ENCODE results near the gene NOL4L. TPM values are rescaled to one million over a fixed set of nuclear protein-coding genes. Genes with fewer than 3 reads are reported as not detected.

The NOL4L gene
- polyA plus RNA-seq, 3 donors = 1.1 to 30.9 (median 2.8) TPM

DNA sequence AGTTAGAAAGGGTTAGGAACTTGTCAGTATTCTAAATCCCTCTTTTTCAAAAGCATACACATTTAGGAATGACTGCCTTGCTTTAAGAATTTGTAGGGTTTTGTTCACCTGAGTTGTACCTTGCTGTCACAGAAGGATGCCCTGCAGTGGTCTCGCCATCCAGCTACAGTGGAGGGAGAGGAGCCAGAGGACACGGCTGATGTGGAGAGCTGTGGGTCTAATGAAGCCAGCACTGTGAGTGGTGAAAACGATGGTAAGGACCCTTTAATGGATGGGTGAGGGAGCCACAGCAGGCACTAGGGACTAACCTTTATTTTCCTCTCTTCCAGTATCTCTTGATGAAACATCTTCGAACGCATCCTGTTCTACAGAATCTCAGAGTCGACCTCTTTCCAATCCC is 157.1 kb downstream of the NOL4L start:
- Mint-ChIP-seq H3K27ac (peak overlapping the region in 2 of 7 donors; percentile 6 to 41), H3K27me3 (ENCODE audit: low read depth in 3 of 3) (no peaks in the 10 kb centered on the region), H3K4me1 (no peaks in the 10 kb centered on the region), H3K36me3 (peaks cover 57 to 69% of the 10 kb centered on the region in 2 donors), H3K4me3 (no peak overlapping the region), H3K9me3 (no peaks in the 10 kb centered on the region)
- Histone ChIP-seq H3K27me3 (ENCODE audit: control insufficient read depth in 2 of 2, insufficient read depth in 2 of 2, low read length in 2 of 2) (no peaks in the 10 kb centered on the region), H3K36me3 (replicated peaks in 1 of 2; ENCODE audit: control insufficient read depth in 1 of 2, insufficient read depth in 2 of 2, low read length in 2 of 2) (peaks cover 51 to 62% of the 10 kb centered on the region in 2 donors), H3K27ac (ENCODE audit: low read depth in 1 of 2, low read length in 2 of 2) (no peak overlapping the region), H3K4me3 (replicated peaks in 1 of 3; ENCODE audit: low read depth in 2 of 3, low read length in 3 of 3) (no peak overlapping the region), H3K79me2 (ENCODE audit: insufficient read depth, low read length) (peaks cover under 1% of the 10 kb centered on the region), H3K9me3 (replicated peaks in 1 of 2; ENCODE audit: control insufficient read depth in 1 of 2, insufficient read depth in 1 of 2, low read length in 2 of 2) (no peaks in the 10 kb centered on the region), H2AFZ (ENCODE audit: insufficient read depth, low read depth, low read length, poor library complexity, severe bottlenecking) (no peak overlapping the region), H3K4me1 (ENCODE audit: control insufficient read depth in 1 of 2, insufficient read depth in 2 of 2, low read length in 2 of 2) (no peaks in the 10 kb centered on the region), H3K4me2 (replicated peaks; ENCODE audit: extremely low read depth, low read length, poor library complexity, severe bottlenecking) (no peak overlapping the region), H4K20me1 (ENCODE audit: insufficient read depth, low read length) (peaks cover 13% of the 10 kb centered on the region), H3K9ac (ENCODE audit: insufficient read depth, low read length, poor library complexity, severe bottlenecking) (no peak overlapping the region)
- no peak for DNase-seq
- TF ChIP-seq, protein P1, sequence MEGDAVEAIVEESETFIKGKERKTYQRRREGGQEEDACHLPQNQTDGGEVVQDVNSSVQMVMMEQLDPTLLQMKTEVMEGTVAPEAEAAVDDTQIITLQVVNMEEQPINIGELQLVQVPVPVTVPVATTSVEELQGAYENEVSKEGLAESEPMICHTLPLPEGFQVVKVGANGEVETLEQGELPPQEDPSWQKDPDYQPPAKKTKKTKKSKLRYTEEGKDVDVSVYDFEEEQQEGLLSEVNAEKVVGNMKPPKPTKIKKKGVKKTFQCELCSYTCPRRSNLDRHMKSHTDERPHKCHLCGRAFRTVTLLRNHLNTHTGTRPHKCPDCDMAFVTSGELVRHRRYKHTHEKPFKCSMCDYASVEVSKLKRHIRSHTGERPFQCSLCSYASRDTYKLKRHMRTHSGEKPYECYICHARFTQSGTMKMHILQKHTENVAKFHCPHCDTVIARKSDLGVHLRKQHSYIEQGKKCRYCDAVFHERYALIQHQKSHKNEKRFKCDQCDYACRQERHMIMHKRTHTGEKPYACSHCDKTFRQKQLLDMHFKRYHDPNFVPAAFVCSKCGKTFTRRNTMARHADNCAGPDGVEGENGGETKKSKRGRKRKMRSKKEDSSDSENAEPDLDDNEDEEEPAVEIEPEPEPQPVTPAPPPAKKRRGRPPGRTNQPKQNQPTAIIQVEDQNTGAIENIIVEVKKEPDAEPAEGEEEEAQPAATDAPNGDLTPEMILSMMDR (IDR thresholded peaks at IDR 0.05) = no peak
- WGBS (ENCODE audit: insufficient coverage) = 100% methylated on average over 2 of the region's 6 CpGs
- intact Hi-C loops (cut with micrococcal nuclease) = no loop called here

DNA sequence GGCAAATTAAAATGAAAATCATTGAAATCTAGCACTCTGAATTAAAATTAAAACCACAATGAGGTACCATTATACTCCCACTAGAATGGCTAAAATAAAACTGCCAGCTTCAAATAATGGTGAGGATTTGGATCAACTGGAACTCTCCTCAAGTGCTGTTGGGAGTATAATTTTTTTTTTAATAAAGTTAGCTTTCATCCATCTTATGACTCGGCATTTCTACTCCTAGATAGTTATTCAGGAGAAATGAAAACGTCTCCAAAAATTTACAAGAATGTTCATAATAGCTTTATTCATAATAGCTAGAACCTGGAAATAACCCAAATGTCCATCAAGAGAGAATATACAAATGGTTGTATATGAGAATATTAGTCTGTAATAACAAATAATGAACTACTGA is 163.8 kb downstream of the NOL4L start:
- intact Hi-C loops (cut with micrococcal nuclease) = no loop called here
- no CpG with 5 or more reads among the region's 2 CpGs for WGBS (ENCODE audit: insufficient coverage)
- Mint-ChIP-seq H3K27ac (no peak overlapping the region), H3K36me3 (peaks cover 5 to 7% of the 10 kb centered on the region in 2 donors), H3K4me1 (peaks cover 6% of the 10 kb centered on the region), H3K4me3 (no peak overlapping the region), H3K27me3 (ENCODE audit: low read depth in 3 of 3) (no peaks in the 10 kb centered on the region), H3K9me3 (no peaks in the 10 kb centered on the region)
- H3K36me3 ChIP-seq (replicated peaks in 1 of 2; ENCODE audit: control insufficient read depth in 1 of 2, insufficient read depth in 2 of 2, low read length in 2 of 2) = no peaks in the 10 kb centered on the region
- H2AFZ ChIP-seq (ENCODE audit: insufficient read depth, low read depth, low read length, poor library complexity, severe bottlenecking) = no peak overlapping the region
- no peak for DNase-seq
- peaks cover 33% of the 10 kb centered on the region for H3K79me2 ChIP-seq (ENCODE audit: insufficient read depth, low read length)
- no peaks in the 10 kb centered on the region for H3K9me3 ChIP-seq (replicated peaks in 1 of 2; ENCODE audit: control insufficient read depth in 1 of 2, insufficient read depth in 1 of 2, low read length in 2 of 2)
- H3K4me1 ChIP-seq (ENCODE audit: control insufficient read depth in 1 of 2, insufficient read depth in 2 of 2, low read length in 2 of 2) = peaks cover 0 to 6% of the 10 kb centered on the region in 2 donors
- H3K27me3 ChIP-seq (ENCODE audit: control insufficient read depth in 2 of 2, insufficient read depth in 2 of 2, low read length in 2 of 2) = no peaks in the 10 kb centered on the region
- TF ChIP-seq, protein P1 (IDR thresholded peaks at IDR 0.05) = no peak
- H3K27ac ChIP-seq (ENCODE audit: low read depth in 1 of 2, low read length in 2 of 2) = no peak overlapping the region
- H3K9ac ChIP-seq (ENCODE audit: insufficient read depth, low read length, poor library complexity, severe bottlenecking) = no peak overlapping the region
- no peak overlapping the region for H3K4me2 ChIP-seq (replicated peaks; ENCODE audit: extremely low read depth, low read length, poor library complexity, severe bottlenecking)
- peaks cover 23% of the 10 kb centered on the region for H4K20me1 ChIP-seq (ENCODE audit: insufficient read depth, low read length)
- no peak overlapping the region for H3K4me3 ChIP-seq (replicated peaks in 1 of 3; ENCODE audit: low read depth in 2 of 3, low read length in 3 of 3)

All from CD14-positive monocyte (primary cell).